GM23248 (cell line): ENCODE measurements around the gene UNC13B.

Source experiments
- EZH2 ChIP-seq: fragments of 200-600 bp; sonication (generic); IDR thresholded peaks from 2 replicates; pipeline ENCODE4 v1.6.1; 2018; ENCODE audit warnings: antibody characterized with exemption, mild to moderate bottlenecking; ENCODE audit not compliant: insufficient read depth, poor library complexity, severe bottlenecking
- EZH2phosphoT487 ChIP-seq: fragments of 200-600 bp; sonication (generic); IDR thresholded peaks from 2 replicates; pipeline ENCODE4 v1.6.1; 2018; ENCODE audit warnings: antibody characterized with exemption, moderate library complexity, mild to moderate bottlenecking, low read depth; ENCODE audit not compliant: insufficient read depth

DNA sequence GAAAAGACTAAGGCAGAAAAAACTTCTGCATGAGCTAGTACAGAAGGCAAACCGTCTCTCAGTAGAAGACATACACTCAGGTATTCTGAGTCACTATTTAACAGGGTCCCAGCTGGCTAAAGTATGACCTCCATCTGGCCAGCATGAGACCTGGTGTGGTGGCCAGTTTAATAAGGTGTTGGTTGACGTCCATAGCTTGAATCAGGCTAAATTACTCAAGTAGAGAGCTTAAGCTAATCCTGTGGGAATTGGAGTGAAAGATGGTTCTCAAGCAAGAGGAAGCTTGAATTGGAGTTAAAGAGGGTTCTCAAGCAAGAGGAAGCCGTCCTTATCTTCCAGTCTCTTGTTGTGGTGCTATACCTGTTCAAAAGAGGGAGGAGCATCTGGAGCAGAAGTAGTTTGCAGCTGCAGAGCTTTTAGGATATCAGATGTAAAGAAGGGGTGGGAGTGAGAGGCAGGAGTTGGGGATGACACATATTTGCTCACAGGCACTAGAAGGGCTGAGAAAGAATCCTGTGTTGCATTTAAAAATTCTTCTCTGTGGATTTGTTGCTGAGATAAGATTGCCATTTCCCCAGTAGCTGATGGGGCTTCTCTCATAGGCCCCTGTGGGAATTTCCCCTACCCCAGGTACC, 192.0 kb downstream of the UNC13B start:
- TF ChIP-seq EZH2 (no peak), EZH2phosphoT487 (no peak)
